GM18867 (cell line): ENCODE measurements around the gene DQX1.
"Not testable (repeated sequence)": the region's sequence is repeated elsewhere in the genome, so short reads cannot be mapped to it uniquely, and the experiment has no call there.

Experiments used
- ATAC-seq: cut with Tn5 transposase; IDR thresholded peaks from one replicate; pipeline ENCODE4 v1.9.1; 2021; ENCODE audit warnings: mild to moderate bottlenecking, moderate library complexity; ENCODE audit not compliant: unreplicated experiment

DQX1 gene

GRCh38 chr2:74470742-74471141 is 55.3 kb downstream of the DQX1 start:
- ATAC-seq: not testable (repeated sequence)
